Large intestine (tissue), 3 donors: ENCODE measurements around the gene STK32B. TPM values are rescaled to one million over a fixed set of nuclear protein-coding genes. Genes with fewer than 3 reads are reported as not detected.

ENCODE experiments used
- DNase-seq, 2 donors: peaks; one replicate each; pipeline versions ENCODE4 v3.0.0 to v3.0.0-alpha.2; 2013
- H3K27ac ChIP-seq: one replicate; pipeline ENCODE4 v1.5.1; 2013; ENCODE audit warnings: low read length
- H3K27me3 ChIP-seq: 2 replicates; pipeline ENCODE4 v1.6.1; 2013; ENCODE audit warnings: low read length; ENCODE audit not compliant: control insufficient read depth, insufficient read depth
- H3K36me3 ChIP-seq: 2 replicates; pipeline ENCODE4 v1.6.1; 2013; ENCODE audit warnings: low read length; ENCODE audit not compliant: control insufficient read depth, insufficient read depth
- H3K4me1 ChIP-seq: one replicate; pipeline ENCODE4 v1.6.1; 2013; ENCODE audit warnings: low read length; ENCODE audit not compliant: control insufficient read depth, insufficient read depth
- H3K4me3 ChIP-seq: one replicate; pipeline ENCODE4 v1.5.1; 2013; ENCODE audit warnings: low read length
- H3K9me3 ChIP-seq: one replicate; pipeline ENCODE4 v1.6.1; 2013; ENCODE audit warnings: mild to moderate bottlenecking, low read depth, low read length, moderate library complexity; ENCODE audit not compliant: control insufficient read depth
- WGBS: methylation state at CpG from one replicate; pipeline ENCODE4 v1.1.5; 2013; ENCODE audit warnings: low lambda C conversion rate; ENCODE audit not compliant: insufficient coverage; 5-methylcytosine and 5-hydroxymethylcytosine counted together
- polyA plus RNA-seq: library from polyadenylated mRNA; unstranded; fragments of 120-200 nt; gene quantifications from one replicate; pipeline ENCODE4 v1.2.1, GENCODE V29; 2013

The STK32B gene
- polyA plus RNA-seq, 1 donor: 1.6 TPM

DNA sequence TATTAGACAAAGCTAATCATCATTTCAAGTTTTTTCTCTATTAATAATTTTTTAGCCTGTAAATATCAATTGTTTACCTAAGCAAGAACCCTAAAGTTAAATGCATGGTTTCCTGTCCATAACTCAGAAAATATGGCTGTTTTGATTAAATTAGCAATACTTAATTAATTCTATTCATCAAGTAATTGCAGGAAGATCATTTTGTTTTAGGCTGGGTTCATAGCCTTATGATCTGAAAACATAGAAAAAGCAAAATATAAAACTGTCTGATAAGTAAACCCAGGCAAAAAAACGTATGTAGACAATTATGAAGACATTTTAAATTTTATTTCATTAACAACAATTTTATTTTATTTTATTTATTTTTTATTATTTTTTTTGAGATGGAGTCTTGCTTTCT lies 438.0 kb downstream of the STK32B start:
- H3K36me3 ChIP-seq: no peaks in the 10 kb centered on the region
- H3K9me3 ChIP-seq: peaks cover 5% of the 10 kb centered on the region
- no peak for DNase-seq
- whole genome bisulfite sequencing: 100% methylated on average over 1 of the region's 1 CpG
- H3K4me1 ChIP-seq: no peaks in the 10 kb centered on the region
- no peaks in the 10 kb centered on the region for H3K27me3 ChIP-seq
- no peak overlapping the region for H3K27ac ChIP-seq
- no peak overlapping the region for H3K4me3 ChIP-seq

DNA sequence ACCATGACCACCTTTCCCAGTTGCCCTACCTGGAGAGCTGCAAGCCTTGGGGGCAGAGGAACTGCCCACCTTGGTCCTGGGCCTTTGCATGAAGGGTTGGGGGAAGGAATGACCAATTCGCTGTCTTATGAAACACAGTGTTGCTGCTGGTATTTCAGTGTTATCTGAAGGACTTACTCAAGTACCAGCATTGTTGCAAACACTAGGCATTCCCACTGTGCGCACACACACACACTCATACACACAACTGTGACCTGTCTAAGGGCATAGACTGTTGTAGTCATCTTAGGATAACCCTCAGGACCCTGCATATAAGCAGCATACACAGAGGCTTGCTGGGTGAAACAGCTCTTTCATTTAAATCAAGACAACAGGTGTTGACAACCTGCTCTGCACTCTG lies 446.2 kb downstream of the STK32B start:
- no peak overlapping the region for H3K27ac ChIP-seq
- no peaks in the 10 kb centered on the region for H3K9me3 ChIP-seq
- H3K27me3 ChIP-seq: no peaks in the 10 kb centered on the region
- no CpG with 5 or more reads among the region's 2 CpGs for WGBS
- H3K4me3 ChIP-seq: no peak overlapping the region
- no peak for DNase-seq
- no peaks in the 10 kb centered on the region for H3K4me1 ChIP-seq
- no peaks in the 10 kb centered on the region for H3K36me3 ChIP-seq

DNA sequence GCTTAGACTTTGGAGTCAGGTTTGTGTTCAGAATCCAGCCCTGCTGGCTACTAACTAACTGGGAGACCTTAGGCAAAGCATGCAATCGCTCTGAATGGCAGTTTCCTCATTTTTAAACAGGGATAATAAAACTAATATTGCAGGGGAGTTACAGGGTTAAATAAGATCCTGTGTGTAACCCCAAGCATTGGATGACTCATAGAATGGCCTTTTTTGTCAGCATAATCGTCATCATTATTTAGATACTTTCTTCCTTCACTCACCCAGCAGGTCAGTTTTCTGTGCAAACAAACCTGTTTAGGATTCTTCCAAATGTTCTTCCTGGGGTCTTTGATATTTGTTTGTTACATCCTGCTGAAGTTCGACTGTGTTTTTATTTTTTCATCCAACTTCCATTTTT lies 448.9 kb downstream of the STK32B start:
- H3K27ac ChIP-seq: no peak overlapping the region
- no peak for DNase-seq
- no peaks in the 10 kb centered on the region for H3K36me3 ChIP-seq
- H3K9me3 ChIP-seq: no peaks in the 10 kb centered on the region
- H3K4me1 ChIP-seq: no peaks in the 10 kb centered on the region
- H3K27me3 ChIP-seq: no peaks in the 10 kb centered on the region
- no peak overlapping the region for H3K4me3 ChIP-seq
- WGBS: 70% methylated on average over 1 of the region's 3 CpGs

DNA sequence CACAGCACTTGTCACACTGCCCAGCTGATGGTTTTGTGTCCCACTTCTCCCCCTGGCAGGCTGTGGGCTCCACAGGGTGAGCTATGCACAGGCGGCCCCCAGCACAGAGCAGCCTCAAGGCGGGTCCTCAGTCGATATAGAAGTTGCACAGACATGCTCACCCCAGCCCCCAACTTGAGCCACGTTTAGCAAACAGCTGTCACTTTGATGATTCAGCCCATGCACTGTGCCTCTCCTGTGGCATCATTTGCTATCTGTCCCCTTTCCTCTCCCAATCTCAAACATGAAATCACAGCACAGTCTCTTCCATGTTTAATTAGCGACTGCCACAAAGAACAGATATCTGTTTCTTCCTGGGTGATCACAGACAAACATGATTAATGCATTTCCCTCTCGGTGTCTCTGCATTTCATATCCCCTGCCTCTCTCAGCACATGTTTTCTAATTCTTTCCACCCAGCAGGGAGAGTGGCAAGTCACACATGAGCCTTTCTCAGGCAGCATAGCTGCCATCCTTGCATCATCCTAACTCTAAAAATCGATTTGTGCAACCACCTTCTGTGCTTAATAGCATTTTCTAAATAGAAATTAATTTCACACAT lies 452.2 kb downstream of the STK32B start:
- Histone ChIP-seq H3K27me3 (no peaks in the 10 kb centered on the region), H3K27ac (no peak overlapping the region), H3K36me3 (no peaks in the 10 kb centered on the region), H3K4me3 (no peak overlapping the region), H3K9me3 (no peaks in the 10 kb centered on the region), H3K4me1 (no peaks in the 10 kb centered on the region)
- DNase-seq: no peak
- WGBS: 100% methylated on average over 2 of the region's 7 CpGs

DNA sequence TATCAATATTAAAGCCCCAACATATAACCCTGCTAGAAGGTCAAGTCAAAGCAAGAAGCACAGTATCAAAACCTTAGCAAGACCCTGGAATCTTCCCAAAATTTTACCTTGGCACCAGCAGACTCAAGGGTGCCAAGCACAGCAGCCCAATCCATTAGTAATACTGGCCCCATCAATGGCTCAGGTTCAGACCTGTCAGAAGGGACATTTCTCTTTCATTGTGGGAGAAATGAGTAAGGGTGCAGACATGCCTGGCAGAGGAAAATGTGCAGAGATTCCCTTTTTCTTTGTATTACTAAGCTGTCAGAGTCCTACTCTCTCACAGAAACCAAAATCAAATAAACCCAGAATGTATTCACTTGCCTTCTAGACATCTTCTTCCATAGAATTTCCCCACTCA lies 453.2 kb downstream of the STK32B start:
- no peaks in the 10 kb centered on the region for H3K36me3 ChIP-seq
- H3K27me3 ChIP-seq: no peaks in the 10 kb centered on the region
- no peak overlapping the region for H3K27ac ChIP-seq
- DNase-seq: no peak
- no peaks in the 10 kb centered on the region for H3K4me1 ChIP-seq
- no peak overlapping the region for H3K4me3 ChIP-seq
- no peaks in the 10 kb centered on the region for H3K9me3 ChIP-seq

DNA sequence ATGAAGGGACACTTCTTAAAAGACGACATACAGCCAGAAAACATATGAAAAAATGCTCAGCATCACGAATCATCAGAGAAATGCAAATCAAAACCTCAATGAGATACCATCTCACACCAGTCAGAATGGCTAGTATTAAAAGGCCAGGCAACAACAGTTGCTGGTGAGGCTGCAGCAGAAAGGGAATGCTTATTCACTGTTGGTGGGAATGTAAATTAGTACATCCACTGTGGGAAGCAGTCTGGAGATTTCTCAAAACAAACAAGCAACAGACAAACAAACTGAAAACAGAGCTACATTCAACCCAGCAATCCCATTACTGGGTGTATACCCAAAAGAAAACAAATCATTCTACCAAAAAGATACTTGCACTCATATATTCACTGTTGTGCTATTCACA lies 459.2 kb downstream of the STK32B start:
- 67% methylated on average over 1 of the region's 2 CpGs for WGBS
- DNase-seq: no peak
- no peaks in the 10 kb centered on the region for H3K36me3 ChIP-seq
- H3K4me1 ChIP-seq: no peaks in the 10 kb centered on the region
- no peaks in the 10 kb centered on the region for H3K27me3 ChIP-seq
- H3K4me3 ChIP-seq: no peak overlapping the region
- no peak overlapping the region for H3K27ac ChIP-seq
- no peaks in the 10 kb centered on the region for H3K9me3 ChIP-seq

DNA sequence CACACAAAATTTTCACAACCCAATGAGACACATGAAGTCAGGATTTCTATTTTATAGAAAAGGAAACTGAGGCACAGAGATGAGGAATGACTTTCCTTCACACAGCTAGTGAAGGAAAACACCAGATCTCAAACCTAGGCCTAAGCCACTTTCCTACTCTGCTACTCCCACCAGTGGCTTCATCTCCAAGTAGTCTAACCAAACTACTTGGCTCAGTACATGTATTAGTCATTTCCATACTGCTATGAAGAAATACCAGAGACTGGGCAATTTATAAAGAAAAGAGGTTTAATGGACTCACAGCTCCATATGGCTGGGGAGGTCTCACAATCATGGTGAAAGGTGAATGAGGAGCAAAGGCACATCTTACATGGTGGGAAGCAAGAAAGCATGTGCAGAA lies 460.5 kb downstream of the STK32B start:
- H3K9me3 ChIP-seq: no peaks in the 10 kb centered on the region
- no peaks in the 10 kb centered on the region for H3K4me1 ChIP-seq
- H3K27ac ChIP-seq: no peak overlapping the region
- no peak overlapping the region for H3K4me3 ChIP-seq
- DNase-seq: no peak
- no peaks in the 10 kb centered on the region for H3K36me3 ChIP-seq
- H3K27me3 ChIP-seq: no peaks in the 10 kb centered on the region

DNA sequence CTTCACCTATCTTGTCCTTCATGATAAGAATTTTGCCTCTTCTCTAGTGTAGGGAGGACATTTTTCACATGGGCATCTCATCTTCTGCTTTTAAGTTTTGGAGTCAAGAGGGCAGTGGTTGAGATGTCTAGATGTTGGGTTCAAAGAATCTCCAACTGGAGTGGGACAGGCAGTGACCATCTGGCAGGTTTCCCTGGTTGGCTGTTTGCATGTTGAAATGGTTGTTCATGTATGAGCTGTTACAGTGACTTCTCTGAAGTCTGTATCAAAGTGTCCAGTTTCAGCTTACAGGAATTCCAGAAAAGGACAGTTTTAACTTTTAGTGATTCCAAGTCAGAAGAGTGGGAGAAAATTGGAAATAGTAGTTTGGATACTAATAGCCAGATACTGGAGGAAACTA lies 464.4 kb downstream of the STK32B start:
- no peaks in the 10 kb centered on the region for H3K4me1 ChIP-seq

DNA sequence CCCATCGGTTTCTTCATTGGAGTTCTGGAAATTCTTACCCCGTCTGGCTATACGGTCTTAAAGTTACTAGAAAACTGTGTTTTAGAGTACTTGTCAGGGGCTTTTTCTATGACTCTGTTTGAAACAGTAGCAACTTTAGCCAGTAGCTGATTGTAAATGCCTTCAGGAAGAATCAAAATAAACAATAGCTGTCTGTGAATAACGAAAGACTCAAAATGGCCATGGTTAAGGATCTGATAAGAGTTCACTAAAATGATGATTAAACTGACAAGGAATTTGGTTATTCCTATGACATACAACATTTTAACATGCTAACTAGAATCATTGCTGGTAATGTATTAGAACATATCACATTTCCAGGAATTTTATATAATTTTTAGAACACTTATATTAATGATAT lies 466.1 kb downstream of the STK32B start:
- Histone ChIP-seq H3K36me3 (no peaks in the 10 kb centered on the region), H3K27me3 (no peaks in the 10 kb centered on the region), H3K4me3 (no peak overlapping the region), H3K9me3 (no peaks in the 10 kb centered on the region), H3K4me1 (no peaks in the 10 kb centered on the region), H3K27ac (no peak overlapping the region)
- 100% methylated on average over 1 of the region's 4 CpGs for WGBS
- no peak for DNase-seq

More for the DNA sequence above, 464.4 kb downstream of the STK32B start:
- Histone ChIP-seq H3K9me3 (no peaks in the 10 kb centered on the region), H3K4me3 (no peak overlapping the region), H3K36me3 (no peaks in the 10 kb centered on the region), H3K27ac (no peak overlapping the region), H3K27me3 (no peaks in the 10 kb centered on the region)
- DNase-seq: no peak

DNA sequence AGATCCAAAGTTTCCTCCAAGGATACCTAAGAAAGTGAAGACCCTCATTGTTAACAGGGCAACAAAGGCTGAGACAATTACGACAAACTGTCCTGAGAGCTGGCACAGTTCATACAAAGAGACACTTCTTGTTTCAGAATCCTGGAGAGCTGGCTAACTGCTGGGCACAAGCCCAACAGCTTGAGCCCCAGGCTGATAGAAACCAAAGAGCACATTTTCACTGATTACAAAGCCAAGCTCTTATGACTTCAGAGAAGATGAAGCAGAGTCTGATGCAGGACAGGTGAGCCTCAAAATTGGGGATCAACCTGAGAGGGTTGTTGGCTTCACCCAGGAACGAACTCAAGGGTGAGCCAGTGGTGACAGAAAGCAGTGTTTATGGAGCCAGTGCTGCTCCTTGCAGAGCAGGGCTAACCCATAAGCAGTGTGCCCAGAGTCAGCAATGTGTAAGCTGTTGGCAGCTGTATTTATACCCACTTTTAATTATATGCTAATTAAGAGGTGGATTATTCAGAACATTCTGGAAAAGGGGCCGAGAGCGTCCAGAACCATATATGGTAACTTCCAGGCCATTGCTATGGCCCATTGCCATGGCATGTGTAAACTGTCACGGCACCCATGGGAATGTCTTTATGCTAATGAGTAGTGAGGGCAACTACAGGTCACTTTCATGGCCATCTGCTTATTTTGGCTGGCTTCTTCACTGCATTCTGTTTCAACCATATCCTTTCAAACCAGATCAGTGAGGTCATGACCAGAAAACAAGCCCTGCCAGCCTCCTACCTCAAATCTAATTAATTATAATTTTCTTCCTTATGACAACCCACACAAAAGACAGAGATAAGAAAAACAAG lies 473.4 kb downstream of the STK32B start:
- Histone ChIP-seq H3K27me3 (no peaks in the 10 kb centered on the region), H3K4me3 (no peak overlapping the region), H3K36me3 (no peaks in the 10 kb centered on the region), H3K4me1 (no peaks in the 10 kb centered on the region), H3K27ac (no peak overlapping the region), H3K9me3 (no peaks in the 10 kb centered on the region)
- peak; percentile 19 to 37 for DNase-seq
- no CpG with 5 or more reads among the region's 5 CpGs for WGBS
